ELF-1 (cell line): ENCODE results near the gene FCHSD2.
A peak's percentile ranks its signal among the peaks of the same experiment; 100 is the strongest.

Source experiments
- DNase-seq: peaks from one replicate; pipeline ENCODE4 v3.0.0-alpha.2; 2016; ENCODE audit warnings: low read depth, low spot score

The FCHSD2 gene

DNA sequence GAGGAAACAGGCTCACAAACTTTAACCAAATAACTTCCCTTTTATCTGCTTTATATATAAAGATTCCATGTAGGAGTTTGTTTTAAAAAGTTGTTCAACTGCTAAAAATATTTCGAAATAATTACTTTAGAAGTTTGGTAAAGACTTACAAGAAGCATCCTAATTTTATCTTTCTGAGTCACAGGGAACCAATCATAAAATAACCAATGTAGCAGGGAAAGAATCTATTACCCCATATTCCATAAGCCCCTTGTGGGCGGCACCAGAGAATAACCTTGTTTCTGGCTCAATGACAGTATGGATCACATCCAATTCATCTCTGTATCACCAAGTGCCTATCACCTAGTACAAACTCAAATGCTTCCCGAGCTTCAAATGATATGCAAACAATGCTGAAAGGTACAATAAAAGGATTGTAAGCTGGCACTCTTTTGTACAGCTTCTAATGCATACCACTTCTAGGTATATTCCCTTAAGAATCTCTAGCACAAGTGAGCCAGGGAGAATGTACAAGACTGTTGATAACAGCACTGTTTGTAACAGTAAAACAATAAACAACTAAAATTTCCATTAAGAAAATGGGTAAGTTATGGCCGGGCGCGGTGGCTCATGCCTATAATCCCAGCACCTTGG is 169.5 kb downstream of the FCHSD2 start:
- no peak for DNase-seq

DNA sequence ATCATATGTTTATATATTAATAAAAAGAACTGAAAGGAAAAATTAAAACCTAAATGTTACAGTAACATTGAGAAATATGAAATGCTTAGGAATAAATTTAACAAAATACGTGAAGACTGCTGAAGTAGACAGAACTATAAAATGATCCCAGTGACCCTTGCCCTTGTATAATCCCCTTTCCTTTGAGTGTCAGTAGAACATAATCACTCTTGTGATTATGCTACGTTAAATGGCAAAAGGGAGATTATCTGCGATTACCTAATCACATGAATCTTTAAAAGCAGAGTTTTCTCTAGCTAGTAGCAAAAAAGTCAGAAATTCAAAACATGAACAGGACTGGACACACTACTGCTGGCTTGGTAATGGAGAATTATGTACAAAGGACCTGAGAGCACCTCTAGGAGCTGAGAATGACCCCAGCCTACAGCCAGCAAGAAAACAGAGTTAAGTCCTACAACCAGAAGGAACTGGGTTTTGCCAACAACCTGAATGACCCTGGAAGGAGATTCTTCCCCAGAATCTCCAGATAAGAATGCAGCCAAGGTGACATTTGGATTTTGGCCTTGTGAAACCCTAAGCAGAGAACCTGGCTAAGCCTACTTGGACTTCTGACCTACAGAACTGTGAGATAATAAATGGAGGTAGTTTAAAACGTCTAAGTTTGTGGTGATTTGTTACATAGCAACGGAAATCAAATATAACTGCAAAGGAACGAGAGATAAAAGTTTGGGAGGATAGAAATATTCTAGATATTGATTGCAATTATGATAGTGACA is 170.7 kb downstream of the FCHSD2 start:
- DNase-seq, result no peak

DNA sequence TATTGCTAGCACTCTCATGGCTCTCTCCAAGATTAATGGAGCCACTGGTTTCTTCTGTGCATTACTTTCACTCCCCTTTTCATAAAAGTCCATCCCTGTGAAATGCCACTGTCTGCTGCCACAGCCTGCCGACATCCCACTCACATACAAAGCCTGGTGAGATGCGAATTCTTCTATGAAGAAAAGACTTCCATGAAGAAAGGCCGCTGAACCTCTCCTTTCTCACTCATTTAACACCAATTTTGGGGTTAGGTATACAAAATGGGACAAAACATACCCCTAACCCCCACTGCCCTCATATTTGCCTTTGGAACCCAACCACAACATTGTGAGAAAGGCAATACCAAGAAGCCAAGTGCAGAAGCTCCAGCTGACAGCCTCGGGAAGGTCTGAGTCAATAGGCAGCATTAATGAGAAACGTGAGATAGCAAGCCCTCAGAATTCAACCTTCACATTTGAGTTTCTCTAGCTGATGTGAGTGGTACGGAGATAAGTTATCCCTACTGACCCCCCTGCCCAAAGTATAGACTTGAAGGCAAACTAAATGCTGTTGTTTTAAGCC is 171.5 kb downstream of the FCHSD2 start:
- no peak for DNase-seq

DNA sequence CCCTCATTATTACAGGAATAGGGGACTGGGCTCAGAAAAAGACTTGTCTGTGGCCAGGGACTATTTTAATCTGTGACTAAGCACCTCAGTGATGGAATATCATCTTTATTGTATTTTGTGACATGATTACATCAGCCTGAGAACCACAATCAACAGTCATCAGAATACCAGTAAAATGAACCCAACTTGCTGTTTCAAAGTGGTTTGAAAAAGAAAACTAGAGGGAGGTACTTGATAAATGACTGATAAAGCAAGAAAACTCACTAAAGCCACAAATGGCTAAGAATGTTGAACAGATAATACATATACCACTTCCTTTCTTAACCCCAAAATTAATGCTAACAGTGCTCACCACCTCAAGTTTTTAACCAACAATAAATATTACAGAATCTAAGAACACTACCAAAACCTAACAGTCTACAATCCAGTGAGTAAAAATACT is 172.2 kb downstream of the FCHSD2 start:
- no peak for DNase-seq

DNA sequence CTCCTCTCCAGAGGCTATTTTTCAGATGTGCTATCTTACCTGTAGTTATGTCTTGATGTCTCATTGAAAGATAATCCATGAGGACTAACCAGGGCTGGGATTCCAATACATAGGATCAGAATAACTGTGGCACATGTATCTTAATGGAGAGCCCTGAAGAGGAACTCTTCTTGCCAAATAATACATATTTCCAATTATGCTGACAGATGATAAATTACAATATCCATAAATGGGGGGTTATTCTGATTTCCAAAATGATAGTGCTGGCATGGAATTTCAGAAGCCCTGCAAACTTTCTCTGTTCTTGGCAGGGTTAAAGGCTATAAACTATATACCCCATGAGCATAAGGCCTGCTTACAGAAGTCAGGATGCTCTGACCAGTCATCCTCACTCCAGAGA is 173.7 kb downstream of the FCHSD2 start:
- DNase-seq, result no peak

DNA sequence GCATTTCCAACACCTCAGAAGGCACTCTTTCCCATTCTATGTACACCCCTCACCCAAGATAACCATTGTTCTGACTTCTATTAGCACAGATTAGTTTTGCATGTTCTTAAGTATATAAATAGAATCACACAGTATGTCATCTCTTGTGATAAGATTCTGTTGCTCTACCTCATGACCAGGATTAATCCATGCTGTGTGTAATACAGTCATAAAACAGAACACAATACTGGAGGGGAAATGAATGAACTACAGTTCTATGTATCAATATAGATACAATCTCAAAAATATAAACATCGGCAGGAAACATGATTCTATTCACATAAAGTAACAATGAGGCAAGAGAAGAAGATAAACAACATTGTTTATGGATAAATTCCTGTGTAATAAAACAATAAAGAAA is 176.4 kb downstream of the FCHSD2 start:
- DNase-seq, result no peak

DNA sequence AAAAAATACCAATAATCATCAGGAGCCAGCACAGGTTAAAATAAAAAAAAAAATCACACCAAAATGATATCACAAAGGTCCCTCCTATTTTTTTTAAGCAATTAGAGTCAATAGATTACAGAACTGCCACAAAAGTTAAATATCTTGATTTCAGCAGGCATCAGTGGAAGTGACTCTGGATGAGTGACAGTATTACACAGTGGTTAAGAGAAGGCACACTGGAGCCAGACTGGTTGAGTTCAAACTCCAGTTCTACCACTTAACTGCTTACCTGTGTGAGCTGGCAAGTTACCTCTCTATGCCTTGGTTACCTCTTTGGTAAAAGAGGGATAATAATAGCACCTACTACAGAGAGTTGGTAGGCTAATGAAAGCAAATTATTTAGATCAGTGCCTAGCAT is 179.4 kb downstream of the FCHSD2 start:
- DNase-seq, result no peak

DNA sequence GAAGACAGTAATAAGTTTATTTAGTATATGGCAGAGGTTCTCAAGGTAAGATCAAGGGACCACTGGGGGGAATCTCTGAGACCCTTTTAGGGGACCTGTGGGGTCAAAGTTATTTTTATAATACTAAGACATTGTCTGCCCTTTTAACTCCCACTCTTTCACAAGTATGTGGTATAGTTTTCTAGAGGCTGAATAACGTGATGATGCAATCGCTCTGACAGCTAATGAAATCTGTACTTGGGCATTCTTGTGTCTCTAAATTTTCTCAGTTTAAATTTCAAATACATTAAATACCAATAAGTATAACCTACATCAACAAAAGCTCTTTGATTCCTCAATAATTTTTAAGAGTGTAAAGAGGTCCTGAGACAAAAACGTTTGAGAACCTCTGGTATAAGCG is 180.0 kb downstream of the FCHSD2 start:
- no peak for DNase-seq

DNA sequence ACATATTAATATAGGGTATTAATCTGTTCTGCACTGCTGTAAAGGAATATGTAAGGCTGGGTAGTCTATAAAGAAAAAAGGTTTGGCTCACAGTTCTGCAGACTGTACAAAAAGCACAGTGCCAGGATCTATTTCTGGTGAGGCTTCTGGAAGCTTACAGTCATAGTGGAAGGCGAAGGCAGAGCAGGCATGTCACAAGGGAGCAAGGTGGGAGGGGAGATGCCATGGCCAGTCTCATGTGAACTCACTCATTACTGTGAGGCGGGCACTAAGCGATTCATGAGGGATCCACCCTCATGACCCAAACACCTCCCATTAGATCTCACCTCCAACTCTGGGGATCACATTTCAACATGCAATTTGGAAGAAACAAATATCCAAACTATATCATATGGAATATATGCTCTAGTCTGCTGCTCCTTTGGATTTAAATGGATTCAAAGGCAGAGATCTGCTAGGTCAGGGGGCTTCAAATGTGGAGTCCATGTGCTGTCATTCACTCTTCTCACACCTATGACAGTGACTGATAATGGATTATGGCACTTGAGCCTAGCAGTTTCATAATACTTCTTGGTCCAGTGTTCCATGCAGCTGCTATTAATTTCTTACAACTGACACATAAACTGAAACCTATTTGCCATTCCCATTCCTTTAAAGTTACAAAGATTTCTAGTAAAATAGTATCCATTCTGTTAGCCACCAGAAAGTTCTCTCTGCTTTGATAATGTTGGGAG is 182.0 kb downstream of the FCHSD2 start:
- no peak for DNase-seq

DNA sequence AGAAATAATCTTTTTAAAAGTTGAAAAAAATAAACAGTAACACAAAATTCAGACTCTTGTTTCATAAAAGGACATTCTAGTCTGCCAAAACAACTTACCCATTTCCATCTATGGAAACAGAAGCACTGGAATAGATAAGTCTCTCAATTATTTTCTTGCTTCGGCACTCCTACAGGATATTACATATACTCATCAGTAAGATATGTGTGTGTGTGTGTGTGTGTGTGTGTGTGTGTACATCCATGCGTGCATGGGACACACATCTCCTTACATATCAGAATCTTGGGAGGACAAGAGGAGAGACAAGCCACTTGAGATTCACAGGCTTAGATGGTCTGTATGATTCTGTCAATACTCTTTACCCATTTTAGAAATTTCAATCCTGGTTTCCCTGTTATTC is 183.3 kb downstream of the FCHSD2 start:
- DNase-seq, result no peak

DNA sequence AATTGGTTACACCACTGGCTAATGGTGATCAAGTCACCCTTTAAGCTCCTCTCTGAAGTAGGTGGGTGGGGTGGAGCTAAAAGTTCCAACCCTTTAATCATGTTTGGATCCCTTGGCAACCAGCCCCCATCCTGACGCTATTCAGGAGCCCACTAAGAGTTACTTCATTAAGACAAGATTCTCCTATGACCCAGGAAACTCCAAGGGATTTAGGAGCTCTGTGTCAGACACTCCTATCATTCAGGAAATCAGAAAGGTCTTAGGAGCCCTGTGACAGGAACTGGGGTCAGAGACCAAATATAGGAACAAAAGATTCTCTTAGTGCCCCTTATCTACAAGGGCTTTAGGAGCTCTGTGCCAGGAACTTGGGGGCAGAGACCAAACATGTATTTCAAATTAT is 186.7 kb downstream of the FCHSD2 start:
- no peak for DNase-seq

DNA sequence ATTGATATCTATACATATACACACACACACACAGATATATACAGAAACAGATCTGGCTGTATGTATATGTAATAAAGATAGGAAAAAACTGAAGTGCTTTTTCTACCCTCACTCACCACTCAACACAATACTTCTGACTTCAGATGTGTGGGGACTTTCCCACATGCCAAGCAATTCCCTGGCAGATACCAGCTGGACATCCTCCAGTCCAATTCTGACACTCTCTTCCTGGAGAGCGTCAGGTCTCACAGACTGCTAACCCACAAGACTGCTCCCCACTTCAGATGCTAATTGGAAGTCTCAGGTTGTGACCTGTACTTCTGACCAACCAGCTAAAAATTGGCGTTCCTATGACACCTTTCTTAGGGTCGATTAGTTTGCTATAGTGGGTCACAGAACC is 187.3 kb downstream of the FCHSD2 start:
- DNase-seq, result no peak

DNA sequence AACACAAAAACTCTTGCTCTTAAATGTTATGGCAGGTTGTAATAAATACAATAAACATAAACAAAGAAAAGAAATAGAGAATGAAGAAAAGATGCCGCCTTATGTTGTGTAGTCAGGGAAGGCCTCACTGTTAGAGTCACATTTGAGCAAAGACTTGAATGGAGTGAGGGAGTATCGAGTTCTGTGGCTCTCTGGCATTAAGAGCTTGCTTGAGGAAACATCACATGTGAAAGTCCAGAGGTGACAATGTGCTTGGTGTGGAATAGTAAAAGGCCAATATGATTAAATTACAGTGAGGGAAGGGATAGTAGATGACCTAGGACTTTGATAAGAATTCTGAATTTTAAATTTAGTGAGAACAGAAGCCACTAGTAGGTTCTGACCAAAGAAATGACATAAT is 188.5 kb downstream of the FCHSD2 start:
- no peak for DNase-seq

DNA sequence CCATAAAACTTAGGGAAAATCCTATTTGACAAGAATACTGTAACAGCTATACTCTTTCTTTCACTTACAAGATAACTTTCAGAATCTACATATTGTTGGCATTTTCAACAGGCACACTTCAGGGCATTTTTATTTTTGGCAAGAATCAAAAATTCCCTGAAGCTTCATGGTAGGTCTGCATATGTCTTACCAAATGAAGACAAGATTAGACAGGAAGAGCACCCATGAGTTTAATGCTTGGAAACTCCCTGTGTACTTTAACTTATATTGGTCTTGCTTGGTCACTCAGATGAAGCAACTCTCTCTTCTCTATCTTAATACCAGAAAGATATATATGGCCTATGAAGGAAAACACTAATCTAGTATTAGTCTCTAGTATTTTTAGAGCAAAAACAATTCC is 190.2 kb downstream of the FCHSD2 start:
- no peak for DNase-seq

DNA sequence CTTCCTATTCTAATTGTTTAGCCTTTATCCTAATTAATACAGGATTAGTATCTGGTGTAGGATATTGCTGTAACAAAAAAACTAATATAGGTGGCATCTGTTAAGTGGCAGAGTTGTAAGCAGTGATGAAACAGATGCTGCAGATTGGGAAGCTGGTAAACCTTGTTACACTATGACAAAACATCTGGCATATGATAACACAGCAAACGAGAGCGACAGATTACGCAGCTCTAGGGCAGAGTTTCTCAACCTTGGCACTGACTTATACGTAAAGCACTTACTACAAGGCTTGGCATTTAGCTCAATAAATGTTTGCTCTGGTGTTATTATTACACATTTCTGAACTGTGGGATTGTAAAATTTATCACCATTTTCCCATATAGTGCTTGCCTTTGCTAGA is 190.9 kb downstream of the FCHSD2 start:
- no peak for DNase-seq

DNA sequence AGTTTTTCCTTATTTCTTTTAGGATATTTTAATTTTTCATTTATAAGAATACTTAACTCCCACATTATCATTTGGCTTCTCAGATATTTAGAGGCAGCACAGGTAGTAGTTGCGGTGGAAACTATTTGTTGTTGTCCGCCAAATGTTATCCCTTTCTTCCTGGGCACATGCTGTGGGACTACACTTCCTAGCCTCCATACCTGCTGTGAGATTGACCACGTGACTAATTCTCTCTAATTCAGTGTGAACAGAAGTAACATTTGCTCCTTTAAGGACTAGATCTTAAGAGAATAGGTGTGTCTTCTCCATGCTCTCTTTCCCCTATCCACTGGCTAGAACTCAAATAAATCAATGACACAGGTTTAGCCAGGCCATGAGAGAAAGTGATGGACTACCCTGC is 191.4 kb downstream of the FCHSD2 start:
- DNase-seq, result peak; percentile 8

DNA sequence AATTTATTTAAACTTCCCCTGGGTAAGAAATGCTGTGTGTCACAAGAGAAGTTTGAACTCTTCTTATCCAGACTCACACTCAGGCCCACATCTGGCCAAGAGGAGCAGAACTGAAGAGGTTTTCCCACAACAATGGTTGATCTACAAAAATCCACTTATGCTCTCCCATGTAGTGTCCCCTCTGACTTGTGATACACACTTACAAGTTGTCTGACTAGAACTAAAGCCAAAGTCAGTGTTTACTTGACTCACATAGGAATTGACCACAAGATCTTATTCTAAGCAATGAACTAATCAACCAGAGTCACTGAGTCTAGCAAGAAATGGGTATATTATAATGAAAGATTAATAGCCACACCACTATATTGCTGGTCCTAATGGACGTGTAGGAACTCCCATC is 194.9 kb downstream of the FCHSD2 start:
- DNase-seq, result no peak

DNA sequence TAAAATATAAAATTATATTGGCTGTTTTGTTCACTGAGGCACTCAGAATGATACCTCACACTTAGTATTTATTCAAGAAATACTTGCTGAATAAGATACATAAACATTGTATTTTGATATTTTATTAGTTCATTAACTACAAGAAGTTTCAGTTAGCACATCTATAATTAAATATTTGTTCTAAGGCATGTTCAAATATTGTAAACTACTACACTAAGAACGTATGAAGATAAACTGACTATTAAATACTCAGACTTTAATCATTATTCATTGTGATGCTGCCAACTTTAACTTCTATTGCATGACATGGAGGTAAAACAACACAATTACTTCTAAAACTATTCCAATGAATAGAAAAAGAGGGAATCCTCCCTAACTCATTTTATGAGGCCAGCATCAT is 198.5 kb downstream of the FCHSD2 start:
- no peak for DNase-seq

DNA sequence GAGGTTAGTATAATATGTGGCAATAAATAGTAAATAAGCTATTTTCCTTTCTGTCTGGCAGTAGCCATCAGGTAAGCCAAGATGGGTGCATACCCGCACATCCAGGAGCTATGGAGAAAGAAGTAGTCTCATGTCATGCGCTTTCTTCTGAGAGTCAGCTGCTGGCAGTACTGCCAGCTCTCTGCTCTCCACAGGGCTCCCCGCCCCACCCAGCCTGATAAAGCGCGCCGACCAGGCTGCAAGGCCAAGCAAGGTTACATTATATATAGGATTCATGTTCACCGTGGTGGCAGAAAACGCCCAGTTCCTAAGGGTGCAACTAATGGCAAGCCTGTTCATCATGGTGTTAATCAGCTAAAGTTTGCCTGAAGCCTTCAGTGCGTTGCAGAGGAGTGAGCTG is 201.7 kb downstream of the FCHSD2 start:
- no peak for DNase-seq

DNA sequence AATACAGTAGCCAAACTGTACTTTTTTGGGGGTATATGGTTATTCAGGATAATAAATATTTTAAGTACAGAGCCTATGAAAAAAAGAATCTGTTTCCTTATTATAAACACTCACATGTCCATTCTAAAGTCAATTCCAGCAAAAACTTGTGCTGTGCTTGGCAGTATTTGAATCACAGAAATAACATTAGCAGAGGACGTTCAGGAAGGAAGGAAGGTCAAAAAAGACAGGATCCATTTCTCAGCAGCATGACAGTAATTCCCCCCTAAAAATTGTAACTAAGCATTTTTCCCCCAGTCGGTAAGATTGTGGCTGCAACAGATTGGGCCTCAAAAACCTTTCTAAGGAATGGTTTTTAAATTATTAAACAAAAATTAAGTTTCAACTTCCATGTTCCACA is 203.1 kb downstream of the FCHSD2 start:
- DNase-seq, result no peak

DNA sequence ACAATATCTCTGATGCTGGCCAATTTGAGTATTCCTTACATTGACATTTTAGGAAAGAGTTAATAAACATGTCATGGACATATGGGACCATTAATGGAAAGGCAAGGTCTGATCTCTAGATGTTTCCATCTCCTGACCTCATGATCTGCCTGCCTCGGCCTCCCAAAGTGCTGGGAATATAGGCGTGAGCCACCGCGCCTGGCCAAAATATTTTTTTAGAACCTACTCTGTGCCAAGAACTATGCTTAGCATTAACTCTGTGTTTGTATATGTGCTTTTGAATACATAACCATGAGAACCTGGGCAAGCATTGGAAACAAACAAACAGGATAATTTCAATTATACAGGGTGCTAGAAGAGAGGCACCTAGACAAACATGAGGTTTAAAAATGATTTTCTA is 204.7 kb downstream of the FCHSD2 start:
- no peak for DNase-seq

DNA sequence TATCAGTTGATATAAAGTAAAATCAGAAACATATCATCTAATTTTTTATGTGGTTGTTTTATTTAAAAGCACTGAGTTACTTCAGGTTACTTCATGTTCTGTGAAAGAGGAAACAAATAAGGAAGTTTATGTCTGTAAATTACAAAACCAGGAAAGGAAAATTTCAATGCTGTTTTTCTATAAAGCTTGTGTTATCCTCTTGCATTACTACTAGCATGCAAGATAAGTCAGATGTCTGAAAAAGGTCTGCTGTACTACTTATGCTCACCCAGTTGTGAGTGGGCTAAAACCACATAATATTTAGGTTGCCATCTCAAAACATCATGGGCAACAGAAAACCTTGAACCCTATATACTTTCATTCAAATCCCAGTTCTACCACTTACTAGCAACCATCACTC is 206.4 kb downstream of the FCHSD2 start:
- DNase-seq, result no peak
